GM21390 (cell line): Measurements from ENCODE around the gene STKLD1.
A peak's percentile ranks its signal among the peaks of the same experiment; 100 is the strongest.
"Not testable (repeated sequence)": the region's sequence is repeated elsewhere in the genome, so short reads cannot be mapped to it uniquely, and the experiment has no call there.

Experiments used
- ATAC-seq: cut with Tn5 transposase; IDR thresholded peaks from one replicate; pipeline ENCODE4 v1.9.1; 2021; ENCODE audit not compliant: unreplicated experiment

STKLD1 gene

GRCh38 chr9:133375724-133376654, at the start of gene STKLD1, which contains the start of gene SURF4:
TSS of gene STKLD1 (plus strand) at chr9:133376366. CDS start at chr9:133376474, 108 bp downstream.
TSS of gene SURF4 (minus strand) at chr9:133376060. CDS start at chr9:133375969, 91 bp downstream.
- peak; percentile 79 for ATAC-seq

DNA sequence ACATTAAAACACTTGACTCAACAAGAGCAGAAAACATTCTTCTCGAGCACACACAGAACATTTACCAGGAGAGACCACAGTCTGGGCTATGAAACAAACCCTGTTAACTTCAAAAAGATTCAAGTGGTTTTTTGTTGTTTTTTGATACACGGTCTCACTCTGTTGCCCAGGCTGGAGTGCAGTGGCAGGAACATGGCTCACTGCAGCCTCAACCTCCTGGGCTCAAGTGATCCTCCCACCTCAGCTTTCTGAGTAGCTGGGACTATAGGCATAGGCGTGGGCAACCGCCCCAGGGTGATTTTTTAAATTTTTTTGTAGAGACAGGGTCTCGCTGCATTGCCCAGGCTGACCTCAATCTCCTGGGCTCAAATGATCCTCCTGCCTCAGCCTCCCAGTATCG, 49.1 kb upstream of the STKLD1 start:
- ATAC-seq, result not testable (repeated sequence)

GRCh38 chr9:133327834-133328484, 48.2 kb upstream of the STKLD1 start:
- no peak for ATAC-seq

GRCh38 chr9:133329306-133330156, 46.6 kb upstream of the STKLD1 start:
- not testable (repeated sequence) for ATAC-seq

- no peak for ATAC-seq
Observed at GRCh38 chr9:133331221-133331620, 44.9 kb upstream of the STKLD1 start.

GRCh38 chr9:133331641-133332380, 44.4 kb upstream of the STKLD1 start:
- no peak for ATAC-seq

- no peak for ATAC-seq
Observed at GRCh38 chr9:133332381-133332730, 43.8 kb upstream of the STKLD1 start.

DNA sequence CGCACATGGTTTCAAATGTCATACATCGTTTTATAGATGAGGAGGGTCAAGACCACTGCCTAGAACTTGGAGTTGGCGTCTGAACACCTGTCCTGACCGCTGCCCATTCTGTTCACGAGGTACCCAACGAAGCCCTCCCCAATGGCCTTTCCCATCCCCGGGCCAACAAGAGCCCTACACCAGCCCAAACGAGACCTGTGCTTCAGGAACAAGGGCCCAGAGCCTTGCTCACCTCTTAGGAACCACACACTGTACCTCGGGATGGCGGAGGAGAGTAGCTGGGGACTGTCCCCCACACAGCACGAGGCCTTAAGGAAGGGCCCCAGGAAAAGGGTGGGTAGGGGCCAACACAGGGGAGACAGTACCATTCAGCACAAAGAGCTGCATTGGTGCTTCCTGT, 43.2 kb upstream of the STKLD1 start:
- no peak for ATAC-seq

GRCh38 chr9:133333566-133333965, 42.6 kb upstream of the STKLD1 start:
- ATAC-seq, result no peak

GRCh38 chr9:133334161-133334560, 42.0 kb upstream of the STKLD1 start:
- ATAC-seq, result no peak

- not testable (repeated sequence) for ATAC-seq
Observed at GRCh38 chr9:133334888-133335287, 41.3 kb upstream of the STKLD1 start.

- peak; percentile 86 for ATAC-seq
Observed at GRCh38 chr9:133335924-133336811, 40.0 kb upstream of the STKLD1 start, which contains the start of gene SURF6. TSS of gene SURF6 (minus strand) at chr9:133336188. CDS start at chr9:133336132, 56 bp downstream.

DNA sequence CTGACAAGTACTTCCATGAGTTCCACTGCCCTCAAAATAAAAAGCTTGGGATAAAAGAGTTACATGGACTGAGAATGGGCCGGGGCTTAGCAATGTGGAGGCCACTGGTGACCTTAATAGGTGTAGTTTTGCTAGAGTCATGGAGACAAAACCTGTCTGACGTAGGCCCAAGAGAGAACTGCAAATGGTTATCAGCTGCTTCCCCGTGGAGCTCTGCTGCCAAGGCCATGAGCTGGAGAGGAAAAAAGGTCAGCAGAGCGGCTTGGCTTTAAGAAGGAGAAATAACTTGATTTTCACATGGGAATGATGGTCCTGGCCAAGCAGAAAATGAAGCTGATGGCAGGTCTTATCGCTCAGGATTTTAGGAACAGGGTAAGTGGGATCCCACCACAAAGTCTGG, 36.5 kb upstream of the STKLD1 start:
- ATAC-seq, result no peak

DNA sequence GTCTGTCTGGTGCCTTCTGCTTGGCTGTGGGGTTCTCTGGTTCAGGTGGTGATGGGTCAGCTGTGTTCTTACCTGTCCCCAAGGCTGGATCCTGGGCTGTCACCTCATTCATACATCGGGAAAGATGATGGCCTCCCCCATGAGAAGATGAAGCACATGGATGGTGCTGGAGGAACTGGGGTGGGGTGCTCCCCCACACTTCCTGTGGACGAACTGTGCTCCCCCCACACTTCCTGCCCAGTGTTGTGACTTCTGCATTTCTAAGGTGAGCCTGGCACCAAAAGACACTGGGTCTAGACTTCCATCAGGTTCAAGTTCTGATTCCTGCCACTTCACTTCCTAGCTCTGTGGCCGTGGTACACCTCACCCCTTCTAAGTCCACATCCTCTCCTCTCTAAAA, 35.9 kb upstream of the STKLD1 start:
- no peak for ATAC-seq

GRCh38 chr9:133340916-133341315, 35.2 kb upstream of the STKLD1 start:
- no peak for ATAC-seq

DNA sequence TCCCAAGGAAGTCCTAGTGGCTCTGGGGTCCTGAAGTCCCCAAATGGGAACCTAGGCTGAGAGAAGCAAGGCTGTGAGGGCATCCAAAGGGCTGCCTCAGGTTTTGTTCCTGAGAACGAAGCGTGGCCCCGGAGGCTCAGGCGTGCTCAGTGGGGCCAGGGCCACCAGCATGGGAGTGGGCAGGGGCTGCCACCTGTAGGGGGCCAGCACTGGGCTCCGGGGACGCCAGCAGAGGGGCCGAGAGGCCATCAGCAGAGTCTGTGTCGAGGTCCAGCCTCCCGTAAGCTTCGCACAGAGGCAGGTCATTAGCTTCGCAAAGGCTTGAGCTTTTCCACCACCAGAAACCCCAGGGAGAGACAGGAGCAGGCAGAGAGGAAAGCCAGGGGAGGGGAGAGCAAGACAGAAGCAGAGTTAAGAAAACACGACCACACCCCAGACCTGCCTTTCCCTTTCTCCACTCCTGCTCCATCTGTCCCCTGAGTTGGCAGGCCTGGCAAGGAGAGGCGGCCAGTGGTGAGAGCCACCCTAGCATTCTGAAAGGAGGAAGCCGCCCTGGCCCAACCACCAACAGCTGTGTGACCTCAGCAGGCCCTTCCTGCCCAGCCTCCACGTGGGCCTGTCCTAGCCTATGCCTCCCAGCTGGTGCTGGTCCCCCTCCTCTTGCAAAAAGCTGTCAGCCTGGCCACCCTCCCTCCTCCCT, 34.6 kb upstream of the STKLD1 start:
- no peak for ATAC-seq

GRCh38 chr9:133342069-133342406, 34.1 kb upstream of the STKLD1 start:
- ATAC-seq, result no peak

- no peak for ATAC-seq
Observed at GRCh38 chr9:133342570-133342969, 33.6 kb upstream of the STKLD1 start.

GRCh38 chr9:133344071-133344470, 32.1 kb upstream of the STKLD1 start:
- ATAC-seq, result no peak
